Mammary epithelial cell (primary cell): Measurements from ENCODE around the gene DPF3.

Source experiments
- CTCF ChIP-seq, 2 donors: IDR thresholded peaks in 1 of 2; conservative IDR thresholded peaks in 1 of 2; 2 replicates each; pipeline ENCODE4 v1.5.1; 2011 to 2012; ENCODE audit warnings: inconsistent platforms in 2 of 2, low read length in 2 of 2, mild to moderate bottlenecking in 2 of 2, control low read depth in 1 of 2, low read depth in 1 of 2; ENCODE audit not compliant: insufficient read depth in 1 of 2; ENCODE audit errors: extremely low read depth in 1 of 2
- EZH2 ChIP-seq: IDR thresholded peaks from 2 replicates; pipeline ENCODE4 v1.6.1; 2012; ENCODE audit warnings: low read length, inconsistent platforms, borderline replicate concordance

GRCh38 chr14:72901361-72901760, 7.5 kb upstream of the DPF3 start:
- no peak for TF ChIP-seq CTCF (conservative IDR thresholded peaks at IDR 0.05 in 1 of 2, IDR thresholded peaks at IDR 0.05 in 1 of 2; ENCODE audit: extremely low read depth in 1 of 2, insufficient read depth in 1 of 2, low read depth in 1 of 2, low read length in 2 of 2)
- TF ChIP-seq EZH2, result no peak
